SIG-M5 treated with dmso at 0.1 percent for 504 hours (cell line): ENCODE measurements around the gene CHAF1B.
A peak's percentile ranks its signal among the peaks of the same experiment; 100 is the strongest.

Experiments
- DNase-seq: peaks from one replicate; lab custom pipeline; 2025; ENCODE audit not compliant: unreplicated experiment; lab: John Stamatoyannopoulos, UW

Gene CHAF1B

GRCh38 chr21:36425286-36425685 lies 40.1 kb downstream of the CHAF1B start:
- DNase-seq: no peak

GRCh38 chr21:36427502-36427901 lies 42.3 kb downstream of the CHAF1B start:
- DNase-seq: no peak

GRCh38 chr21:36428761-36429432 lies 43.7 kb downstream of the CHAF1B start:
- no peak for DNase-seq

- DNase-seq: peak; percentile 60
Measured at GRCh38 chr21:36429947-36430546, 44.9 kb downstream of the CHAF1B start.

GRCh38 chr21:36430841-36431240 lies 45.6 kb downstream of the CHAF1B start:
- DNase-seq: no peak

- no peak for DNase-seq
Measured at GRCh38 chr21:36431252-36431651, 46.1 kb downstream of the CHAF1B start.

GRCh38 chr21:36433059-36433709 lies 48.0 kb downstream of the CHAF1B start:
- no peak for DNase-seq

GRCh38 chr21:36434144-36434543 lies 49.0 kb downstream of the CHAF1B start:
- DNase-seq: no peak

GRCh38 chr21:36436829-36437744 lies 51.9 kb downstream of the CHAF1B start:
- DNase-seq: peak; percentile 70

- peak; percentile 48 for DNase-seq
Measured at GRCh38 chr21:36437745-36438128, 52.5 kb downstream of the CHAF1B start.

- no peak for DNase-seq
Measured at GRCh38 chr21:36441715-36442114, 56.5 kb downstream of the CHAF1B start.

- DNase-seq: no peak
Measured at GRCh38 chr21:36446301-36446700, 61.1 kb downstream of the CHAF1B start.

GRCh38 chr21:36450511-36450910 lies 65.3 kb downstream of the CHAF1B start:
- DNase-seq: no peak

- DNase-seq: no peak
Measured at GRCh38 chr21:36451506-36451905, 66.3 kb downstream of the CHAF1B start.

GRCh38 chr21:36452281-36452825 lies 67.2 kb downstream of the CHAF1B start:
- DNase-seq: no peak

GRCh38 chr21:36454093-36454531 lies 68.9 kb downstream of the CHAF1B start:
- DNase-seq: no peak

GRCh38 chr21:36454706-36455105 lies 69.5 kb downstream of the CHAF1B start:
- DNase-seq: no peak

- DNase-seq: no peak
Measured at GRCh38 chr21:36456729-36457414, 71.7 kb downstream of the CHAF1B start.

GRCh38 chr21:36459098-36459497 lies 73.9 kb downstream of the CHAF1B start:
- DNase-seq: no peak

GRCh38 chr21:36460866-36461265 lies 75.7 kb downstream of the CHAF1B start:
- DNase-seq: no peak
